Activated CD4-positive, alpha-beta memory T cell treated with anti-CD3 and anti-CD28 coated beads, Interleukin-2, amount 10 ng/mL, durations not matched to agents 7 days and 5 days (primary cell): ENCODE measurements around the gene MEN1. TPM values are rescaled to one million over a fixed set of nuclear protein-coding genes. Genes with fewer than 3 reads are reported as not detected.

Source experiments
- CTCF ChIA-PET: fragments of 350-600 bp; sonication (Branson Sonifier 250); formaldehyde crosslinking; loops from one replicate; lab custom pipeline; 2021; ENCODE audit warnings: antibody characterized with exemption, inconsistent platforms; lab: Charles Lee
- POLR2A ChIA-PET: fragments of 350-600 bp; sonication (Branson Sonifier 250); formaldehyde crosslinking; loops from one replicate; lab custom pipeline; 2021; ENCODE audit warnings: antibody characterized with exemption; lab: Charles Lee
- DNase-seq: peaks from one replicate; pipeline ENCODE4 v3.0.0-alpha.2; 2020
- H3K27ac Mint-ChIP-seq: one replicate; pipeline ENCODE4 v1.8.0; 2021; ENCODE audit warnings: mild to moderate bottlenecking, mixed read lengths
- H3K27me3 Mint-ChIP-seq: one replicate; pipeline ENCODE4 v1.8.0; 2021; ENCODE audit warnings: mixed read lengths
- H3K36me3 Mint-ChIP-seq: one replicate; pipeline ENCODE4 v1.8.0; 2021; ENCODE audit warnings: low read depth, mixed read lengths
- H3K4me1 Mint-ChIP-seq: one replicate; pipeline ENCODE4 v1.8.0; 2021; ENCODE audit warnings: mixed read lengths
- H3K4me3 Mint-ChIP-seq: one replicate; pipeline ENCODE4 v1.8.0; 2021; ENCODE audit warnings: mild to moderate bottlenecking, mixed read lengths
- H3K9me3 Mint-ChIP-seq: one replicate; pipeline ENCODE4 v1.8.0; 2021; ENCODE audit warnings: mixed read lengths
- total RNA-seq, 2 experiments: library from RNA; stranded (reverse); gene quantifications; one replicate each; pipeline ENCODE4 v1.2.3, GENCODE V29; 2021

The MEN1 gene
- total RNA-seq, 2 experiments from 2014 or later: 32.5 to 33.4 TPM

GRCh38 chr11:64835616-64836447 lies 25.5 kb upstream of the MEN1 start:
- CTCF ChIA-PET: interaction anchor here (0.8 kb wide), 1 partner anchor 12 kb away, joined by 3 read pairs; no protein-coding TSS in a partner anchor
- no peaks in the 10 kb centered on the region for H3K27me3 Mint-ChIP-seq
- POLR2A ChIA-PET: interaction anchor here (1.0 to 1.5 kb wide), 3 partner anchors 25 to 247 kb away, joined by 3 to 4 read pairs (median 3); partner anchors contain the start of genes MEN1 and SF1
- no peak for DNase-seq
- no peaks in the 10 kb centered on the region for H3K9me3 Mint-ChIP-seq
- H3K4me1 Mint-ChIP-seq: peaks cover 7% of the 10 kb centered on the region
- no peak overlapping the region for H3K27ac Mint-ChIP-seq
- H3K36me3 Mint-ChIP-seq: no peaks in the 10 kb centered on the region
- H3K4me3 Mint-ChIP-seq: no peak overlapping the region

- Mint-ChIP-seq H3K9me3 (no peaks in the 10 kb centered on the region), H3K36me3 (no peaks in the 10 kb centered on the region), H3K27me3 (no peaks in the 10 kb centered on the region), H3K27ac (no peak overlapping the region), H3K4me3 (no peak overlapping the region), H3K4me1 (peaks cover 7% of the 10 kb centered on the region)
- ChIA-PET CTCF (no interaction called here), POLR2A (interaction anchor here (0.7 to 1.5 kb wide), 3 partner anchors 9 to 57 kb away, joined by 3 to 4 read pairs (median 3); partner anchors contain the start of genes CDC42BPG and SF1)
- DNase-seq: no peak
Measured at GRCh38 chr11:64834723-64835615, 24.6 kb upstream of the MEN1 start.

- Mint-ChIP-seq H3K27ac (no peak overlapping the region), H3K4me3 (no peak overlapping the region), H3K36me3 (no peaks in the 10 kb centered on the region), H3K27me3 (no peaks in the 10 kb centered on the region), H3K9me3 (no peaks in the 10 kb centered on the region), H3K4me1 (peaks cover 7% of the 10 kb centered on the region)
- DNase-seq: no peak
- ChIA-PET CTCF (no interaction called here), POLR2A (interaction anchor here (0.7 to 1.0 kb wide), 3 partner anchors 9 to 19 kb away, joined by 3 read pairs; partner anchors contain the start of gene CDC42BPG)
Measured at GRCh38 chr11:64834031-64834722, 23.8 kb upstream of the MEN1 start.

GRCh38 chr11:64833509-64833908 lies 23.2 kb upstream of the MEN1 start:
- POLR2A ChIA-PET: interaction anchor here (1.0 kb wide), 1 partner anchor 15 kb away, joined by 3 read pairs; no protein-coding TSS in a partner anchor
- H3K4me3 Mint-ChIP-seq: no peak overlapping the region
- CTCF ChIA-PET: no interaction called here

GRCh38 chr11:64833198-64833502 lies 22.8 kb upstream of the MEN1 start:
- peaks cover 7% of the 10 kb centered on the region for H3K4me1 Mint-ChIP-seq
- ChIA-PET CTCF (no interaction called here), POLR2A (interaction anchor here (1.0 kb wide), 1 partner anchor 15 kb away, joined by 3 read pairs; no protein-coding TSS in a partner anchor)
- H3K4me3 Mint-ChIP-seq: no peak overlapping the region
- H3K36me3 Mint-ChIP-seq: no peaks in the 10 kb centered on the region
- no peak for DNase-seq
- H3K27me3 Mint-ChIP-seq: no peaks in the 10 kb centered on the region
- H3K27ac Mint-ChIP-seq: no peak overlapping the region
- no peaks in the 10 kb centered on the region for H3K9me3 Mint-ChIP-seq

More at GRCh38 chr11:64833509-64833908, 23.2 kb upstream of the MEN1 start:
- Mint-ChIP-seq H3K4me1 (peaks cover 7% of the 10 kb centered on the region), H3K27ac (no peak overlapping the region), H3K27me3 (no peaks in the 10 kb centered on the region), H3K36me3 (no peaks in the 10 kb centered on the region), H3K9me3 (no peaks in the 10 kb centered on the region)
- DNase-seq: no peak

DNA sequence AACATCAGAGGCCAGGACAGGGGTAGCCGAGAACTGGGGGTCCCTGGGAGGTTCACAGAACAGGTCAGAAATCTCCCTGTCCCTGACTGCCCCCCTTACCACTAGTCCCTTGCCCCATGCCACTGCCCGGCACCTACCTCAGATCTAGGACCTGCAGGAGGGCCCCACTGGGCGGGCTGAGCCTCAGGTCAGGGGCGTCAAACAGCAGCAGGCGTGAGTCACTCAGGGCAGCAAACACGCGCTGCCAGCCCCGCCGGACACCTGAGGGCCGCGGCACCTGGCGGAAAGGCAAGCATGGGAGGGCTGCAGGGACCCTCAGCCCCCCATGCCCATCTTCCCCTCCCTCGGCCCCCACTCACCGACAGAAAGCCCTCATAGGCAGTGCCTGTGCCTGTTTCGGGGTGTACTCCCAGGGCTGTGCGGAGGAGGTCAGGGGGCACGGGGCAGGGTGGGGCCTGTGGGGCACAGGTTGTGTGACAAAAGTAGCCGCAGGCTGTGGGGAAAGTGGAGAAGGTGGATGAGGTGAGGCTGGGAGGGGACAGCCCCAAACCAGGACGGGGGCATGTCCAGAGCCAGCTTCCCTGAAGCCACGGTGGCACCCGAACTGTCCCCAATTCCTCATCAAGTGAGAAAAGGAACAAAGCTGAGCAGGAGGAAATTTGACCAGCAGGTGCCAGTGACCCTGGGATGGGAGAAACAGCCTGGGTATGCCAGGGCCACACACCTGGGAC lies 22.3 kb upstream of the MEN1 start:
- Mint-ChIP-seq H3K27ac (no peak overlapping the region), H3K9me3 (no peaks in the 10 kb centered on the region), H3K4me1 (peaks cover 7% of the 10 kb centered on the region), H3K27me3 (no peaks in the 10 kb centered on the region), H3K36me3 (no peaks in the 10 kb centered on the region), H3K4me3 (no peak overlapping the region)
- DNase-seq: no peak
- ChIA-PET CTCF (no interaction called here), POLR2A (no interaction called here)

DNA sequence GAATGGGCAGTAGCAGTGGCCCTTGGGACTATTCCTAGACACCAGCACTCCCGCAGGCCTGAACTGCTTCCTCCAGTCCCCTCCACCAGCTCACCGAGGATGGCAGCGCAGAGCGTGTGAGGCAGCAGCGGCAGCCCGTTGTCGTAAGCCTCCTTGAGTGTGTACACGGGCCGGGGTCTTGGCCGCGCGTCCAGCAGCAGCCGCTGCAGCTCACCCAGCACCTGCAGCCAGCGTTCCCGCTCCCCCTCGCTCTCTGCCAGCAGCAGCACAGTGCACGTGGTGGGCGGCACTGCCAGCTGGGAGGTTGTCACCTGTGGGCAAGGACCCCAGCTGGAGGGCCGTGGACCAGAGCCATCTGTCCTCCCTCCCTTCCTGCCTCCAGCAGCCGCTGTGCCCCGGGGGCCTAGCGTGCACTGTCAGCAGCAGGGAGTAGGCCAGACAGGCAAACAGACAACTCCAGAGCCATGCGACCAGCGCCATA lies 21.1 kb upstream of the MEN1 start:
- POLR2A ChIA-PET: interaction anchor here (1.4 kb wide), 1 partner anchor 21 kb away, joined by 4 read pairs; the partner anchor contains the start of gene MEN1
- H3K27ac Mint-ChIP-seq: no peak overlapping the region
- no peak for DNase-seq
- CTCF ChIA-PET: interaction anchor here (1.4 kb wide), 1 partner anchor 13 kb away, joined by 4 read pairs; the partner anchor contains the start of gene CDC42BPG
- no peaks in the 10 kb centered on the region for H3K27me3 Mint-ChIP-seq
- no peaks in the 10 kb centered on the region for H3K36me3 Mint-ChIP-seq
- H3K4me3 Mint-ChIP-seq: no peak overlapping the region
- H3K9me3 Mint-ChIP-seq: no peaks in the 10 kb centered on the region
- no peaks in the 10 kb centered on the region for H3K4me1 Mint-ChIP-seq

DNA sequence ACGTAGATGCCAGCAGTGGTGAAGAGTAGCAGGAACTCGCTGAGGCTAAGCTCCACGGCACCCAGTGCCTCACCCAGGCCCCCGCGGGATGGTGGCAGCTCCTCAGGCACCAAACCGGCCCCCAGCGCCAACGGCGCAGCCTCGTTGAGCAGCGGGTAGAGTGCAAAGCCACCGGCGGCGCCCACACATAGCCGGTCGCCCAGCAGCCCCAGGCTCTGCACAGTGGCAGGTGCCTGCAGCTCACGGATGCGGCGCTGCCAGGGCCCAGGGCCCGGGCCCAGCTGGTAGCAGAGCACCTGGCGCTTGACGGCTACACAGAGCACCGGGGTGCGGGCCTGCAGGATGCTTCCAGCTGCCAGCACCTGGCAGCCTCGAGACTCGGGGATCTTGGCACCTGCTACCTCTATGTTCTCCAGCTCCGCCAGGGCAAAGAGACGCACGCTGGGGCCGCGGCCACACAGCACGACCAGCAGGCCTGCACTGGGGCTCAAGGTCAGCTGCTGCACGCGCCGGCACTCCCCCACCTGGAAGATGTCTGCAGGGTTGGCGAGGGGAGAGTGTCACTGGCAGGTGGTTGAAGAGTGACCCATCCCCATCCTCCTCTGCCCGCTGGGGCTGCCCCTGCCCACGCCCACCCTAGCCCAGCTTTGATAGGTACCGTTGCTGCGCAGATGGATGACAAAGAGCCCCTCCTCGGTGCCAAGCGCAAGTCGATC lies 19.3 kb upstream of the MEN1 start:
- Mint-ChIP-seq H3K4me1 (no peaks in the 10 kb centered on the region), H3K9me3 (no peaks in the 10 kb centered on the region), H3K27ac (no peak overlapping the region), H3K27me3 (no peaks in the 10 kb centered on the region), H3K4me3 (no peak overlapping the region), H3K36me3 (no peaks in the 10 kb centered on the region)
- ChIA-PET POLR2A (no interaction called here), CTCF (no interaction called here)
- DNase-seq: no peak

- Mint-ChIP-seq H3K27me3 (peaks cover 2% of the 10 kb centered on the region), H3K4me3 (no peak overlapping the region), H3K36me3 (no peaks in the 10 kb centered on the region), H3K27ac (no peak overlapping the region), H3K4me1 (no peaks in the 10 kb centered on the region), H3K9me3 (no peaks in the 10 kb centered on the region)
- ChIA-PET CTCF (interaction anchor here (0.8 kb wide), 1 partner anchor 488 kb away, joined by 3 read pairs; the partner anchor contains the start of gene CDC42EP2), POLR2A (no interaction called here)
- no peak for DNase-seq
Measured at GRCh38 chr11:64827451-64827839, 17.1 kb upstream of the MEN1 start.

GRCh38 chr11:64826578-64827450 lies 16.5 kb upstream of the MEN1 start:
- no peak overlapping the region for H3K4me3 Mint-ChIP-seq
- no peak for DNase-seq
- no peak overlapping the region for H3K27ac Mint-ChIP-seq
- H3K9me3 Mint-ChIP-seq: no peaks in the 10 kb centered on the region
- POLR2A ChIA-PET: no interaction called here
- CTCF ChIA-PET: interaction anchor here (0.7 to 0.9 kb wide), 3 partner anchors 10 to 488 kb away, joined by 3 read pairs; partner anchors contain the start of genes CDC42BPG and CDC42EP2
- H3K4me1 Mint-ChIP-seq: no peaks in the 10 kb centered on the region
- peaks cover 2% of the 10 kb centered on the region for H3K27me3 Mint-ChIP-seq
- H3K36me3 Mint-ChIP-seq: no peaks in the 10 kb centered on the region
